HuH-7 (cell line): ENCODE measurements around the gene ANGEL1.
A peak's percentile ranks its signal among the peaks of the same experiment; 100 is the strongest.

ENCODE experiments used
- DNase-seq: peaks from one replicate; pipeline ENCODE4 v3.0.0; 2011; ENCODE audit warnings: low spot score

The ANGEL1 gene

GRCh38 chr14:76820700-76821099, 8.0 kb upstream of the ANGEL1 start:
- no peak for DNase-seq

DNA sequence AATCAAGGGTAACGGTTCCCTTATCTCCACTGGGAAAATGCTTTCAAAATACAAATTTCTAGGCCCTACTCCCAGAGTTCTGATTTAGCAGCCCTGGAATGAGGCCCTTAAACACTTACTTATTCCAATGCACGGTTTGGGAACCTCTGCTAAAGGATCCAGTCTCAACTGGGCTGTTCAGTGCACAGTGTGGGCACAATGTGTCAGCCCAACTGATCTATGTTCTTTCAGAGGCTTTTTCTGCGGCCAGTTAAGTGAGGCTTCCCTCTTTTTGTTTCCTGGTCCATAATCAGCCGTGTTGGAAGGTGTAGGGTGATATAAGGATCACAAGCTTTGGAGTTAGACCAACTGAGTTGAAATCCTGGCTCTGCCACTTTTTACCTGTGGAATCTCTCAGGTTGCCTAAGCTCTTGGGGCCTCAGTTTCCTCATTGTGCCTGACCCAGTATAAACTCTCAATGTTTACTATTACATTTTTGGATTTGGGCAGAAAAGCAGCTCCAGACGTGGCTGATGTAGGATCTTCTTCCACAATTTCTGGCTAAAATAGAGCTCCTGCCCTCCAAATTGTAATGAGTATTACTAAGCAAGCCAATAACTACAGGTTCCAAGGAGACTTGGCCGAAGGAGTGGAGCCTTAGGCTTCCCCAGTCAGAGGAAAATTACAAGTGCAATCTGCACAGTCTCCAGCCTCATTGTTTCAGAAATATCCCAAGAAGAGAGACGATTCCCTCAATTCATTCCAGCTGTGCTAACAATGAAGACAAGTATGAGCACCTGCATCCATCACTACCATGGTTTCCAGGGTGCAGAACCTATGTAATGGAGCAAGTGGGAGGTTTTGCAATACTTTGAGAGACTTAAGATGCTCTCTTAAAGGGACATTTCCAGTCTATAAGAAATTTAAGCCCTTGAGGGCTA, 2.3 kb upstream of the ANGEL1 start:
- DNase-seq: no peak

DNA sequence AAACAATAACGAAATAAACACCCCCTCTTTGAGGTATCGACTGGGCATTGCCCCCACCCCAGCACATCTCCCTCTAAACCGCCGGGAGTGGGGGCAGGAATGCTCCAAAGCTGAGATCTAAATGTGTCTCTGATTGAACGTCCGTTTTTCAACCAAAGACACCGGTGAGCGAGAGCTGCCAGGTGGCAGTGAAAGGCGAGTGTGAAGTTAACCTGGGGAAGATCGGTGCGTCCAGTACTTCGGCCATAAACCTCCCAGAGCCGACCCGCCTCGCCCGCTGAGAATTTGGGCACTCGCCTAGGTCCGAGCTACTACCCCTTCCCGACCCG, 625 bp downstream of the ANGEL1 start:
- peak; percentile 20 for DNase-seq

DNA sequence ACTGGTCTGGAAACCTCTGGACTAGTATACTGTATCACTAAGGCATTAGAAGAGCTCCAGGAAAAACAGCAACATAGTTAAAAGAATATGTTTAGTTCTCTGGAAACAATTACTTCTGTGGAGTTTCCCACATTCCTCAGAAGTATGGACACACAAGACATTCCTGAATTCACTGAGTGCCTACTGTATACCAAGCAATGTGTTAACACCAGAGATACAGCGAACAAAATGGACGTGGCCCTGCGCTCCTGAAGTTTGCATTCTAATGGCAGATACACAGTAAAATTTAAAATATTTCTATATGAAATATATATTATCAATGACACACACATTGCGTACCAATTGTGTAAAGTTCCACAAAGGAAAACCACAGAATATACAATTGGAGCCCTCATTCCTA, 1.1 kb downstream of the ANGEL1 start:
- no peak for DNase-seq

DNA sequence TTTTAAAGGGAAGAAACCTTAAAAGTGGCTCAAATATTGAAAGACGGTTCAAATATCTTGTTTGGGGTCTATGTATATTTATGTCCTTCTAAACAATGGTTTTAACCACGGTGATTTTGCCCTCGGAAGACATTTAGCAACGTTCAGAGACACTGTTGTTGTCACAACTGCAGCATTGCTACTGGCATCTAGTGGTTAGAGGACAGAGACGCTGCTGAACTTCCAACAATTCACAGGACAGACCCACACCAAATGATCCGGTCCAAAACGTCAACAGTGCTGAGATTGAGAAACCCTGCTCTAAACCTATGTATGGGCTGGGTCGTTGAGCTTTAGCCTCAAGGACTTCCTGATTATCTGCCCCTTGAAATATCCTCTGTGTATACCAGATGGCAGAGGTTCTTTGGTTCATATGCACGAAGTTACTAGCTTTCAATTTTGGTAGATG, 1.7 kb downstream of the ANGEL1 start:
- peak; percentile 39 for DNase-seq

DNA sequence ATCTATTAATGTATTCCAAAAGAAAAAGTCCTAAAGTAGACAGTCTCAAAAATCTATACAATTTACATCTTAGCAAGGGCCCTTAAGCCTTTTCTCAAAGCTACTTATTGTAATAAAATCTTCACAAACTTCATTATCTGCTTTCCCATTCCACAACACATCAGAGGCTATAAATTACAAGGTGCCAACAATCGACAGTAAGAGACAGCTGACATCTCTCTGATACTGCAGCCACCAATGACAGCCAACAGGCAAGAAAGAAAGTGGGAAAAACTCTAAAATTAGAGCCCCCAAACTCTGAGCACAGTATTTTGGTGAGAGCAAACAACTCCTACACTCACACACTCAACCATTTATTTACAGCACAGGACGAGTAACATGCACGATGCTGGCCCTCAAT, 2.2 kb downstream of the ANGEL1 start:
- DNase-seq: no peak

- DNase-seq: no peak
Measured at GRCh38 chr14:76808990-76809389, 3.7 kb downstream of the ANGEL1 start.

- DNase-seq: no peak
Measured at GRCh38 chr14:76808011-76808410, 4.7 kb downstream of the ANGEL1 start.

DNA sequence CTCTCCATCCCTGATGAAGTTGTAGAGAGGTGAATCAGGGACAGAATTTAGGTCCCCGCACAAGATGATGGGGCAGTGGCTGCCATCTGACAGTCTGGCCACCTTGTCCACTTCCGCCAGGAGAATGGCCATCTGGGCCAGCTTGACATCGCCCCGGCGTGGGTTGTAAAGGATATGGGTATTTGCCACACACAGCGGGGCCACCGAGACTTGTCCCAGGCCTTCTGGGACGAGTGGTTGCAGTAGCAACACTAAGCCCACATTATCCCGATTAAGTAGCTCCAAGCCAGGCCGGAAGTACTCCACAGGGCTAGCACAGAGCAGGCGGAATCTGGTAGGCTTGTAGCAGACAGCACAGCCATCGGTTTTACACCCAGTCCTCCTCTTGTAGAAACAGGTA, 6.2 kb downstream of the ANGEL1 start:
- DNase-seq: no peak

DNA sequence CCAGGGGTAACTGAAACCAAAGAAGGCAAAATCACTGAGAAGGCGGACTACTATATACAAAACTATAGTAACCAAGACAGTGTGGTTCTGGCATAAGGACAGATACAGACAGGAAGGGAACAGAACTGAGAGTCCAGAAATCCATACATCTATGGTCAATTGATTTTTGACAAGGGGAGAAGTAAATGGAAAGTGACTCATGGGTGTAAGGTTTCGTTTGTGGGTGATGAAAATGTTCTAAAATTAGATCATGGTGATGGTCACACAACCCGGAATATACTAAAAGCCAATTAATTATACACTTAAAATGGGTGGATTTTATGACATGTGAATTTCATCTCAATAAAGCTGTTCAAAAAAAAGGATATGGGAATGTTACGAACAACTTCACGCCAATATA, 18.7 kb downstream of the ANGEL1 start:
- DNase-seq: no peak

- no peak for DNase-seq
Measured at GRCh38 chr14:76793324-76793723, 19.4 kb downstream of the ANGEL1 start.

DNA sequence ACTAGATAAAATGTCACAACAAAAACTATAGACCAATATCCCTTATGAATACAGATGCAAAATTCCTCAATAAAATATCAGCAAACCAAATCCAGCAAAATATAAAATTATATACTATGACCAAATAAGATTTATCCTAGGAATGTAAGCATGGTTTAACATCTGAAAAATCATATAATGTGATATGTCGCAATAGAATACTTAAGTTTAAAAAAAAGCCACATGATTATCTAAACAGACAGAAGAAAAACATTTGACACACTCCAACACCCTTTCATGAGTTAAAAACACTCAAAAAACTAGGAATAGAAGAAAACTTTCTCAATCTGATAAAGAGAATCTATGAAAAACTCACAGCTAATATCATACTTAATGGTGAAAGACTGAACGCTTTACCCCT, 20.3 kb downstream of the ANGEL1 start:
- DNase-seq: no peak

DNA sequence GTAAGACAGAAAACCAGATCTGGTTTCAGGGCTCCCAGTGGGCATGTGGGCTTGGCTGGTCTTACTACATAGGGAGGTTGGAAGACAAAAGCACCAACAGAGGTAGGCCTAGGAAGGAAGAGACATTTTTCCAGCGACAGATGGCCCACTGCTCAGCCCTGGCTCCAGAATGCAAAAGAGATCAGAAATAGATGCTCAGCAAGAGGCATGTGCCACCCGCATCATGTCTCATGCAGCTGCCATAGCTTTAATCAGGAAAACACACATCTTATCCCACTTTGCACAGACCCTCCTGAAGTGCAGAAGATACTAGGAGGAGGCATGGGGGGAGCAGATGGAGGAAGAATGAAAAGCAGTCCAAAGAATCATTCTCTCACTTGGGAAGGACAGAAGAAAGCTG, 26.1 kb downstream of the ANGEL1 start:
- DNase-seq: no peak

DNA sequence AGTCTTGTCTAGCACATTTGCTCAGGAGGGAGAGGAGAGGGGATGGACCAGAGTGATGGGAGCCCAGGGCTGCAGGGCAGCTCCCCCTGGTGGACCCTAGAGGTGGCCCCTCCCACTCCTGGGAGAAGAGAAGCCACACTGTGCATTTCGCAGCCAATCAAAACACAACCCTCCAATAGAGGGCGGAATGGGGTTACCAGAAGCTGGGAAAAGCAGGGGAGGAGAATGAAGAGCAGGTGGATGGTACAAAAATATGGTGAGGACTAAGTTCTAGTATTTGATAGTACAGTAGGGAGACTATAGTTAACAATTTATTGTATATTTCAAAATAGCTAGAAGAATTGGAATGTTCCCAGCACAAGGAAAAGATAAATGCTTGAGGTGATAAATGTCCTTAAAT, 27.8 kb downstream of the ANGEL1 start:
- DNase-seq: peak; percentile 97

- DNase-seq: no peak
Measured at GRCh38 chr14:76784266-76784874, 28.3 kb downstream of the ANGEL1 start.

- DNase-seq: no peak
Measured at GRCh38 chr14:76782885-76783566, 29.7 kb downstream of the ANGEL1 start.

DNA sequence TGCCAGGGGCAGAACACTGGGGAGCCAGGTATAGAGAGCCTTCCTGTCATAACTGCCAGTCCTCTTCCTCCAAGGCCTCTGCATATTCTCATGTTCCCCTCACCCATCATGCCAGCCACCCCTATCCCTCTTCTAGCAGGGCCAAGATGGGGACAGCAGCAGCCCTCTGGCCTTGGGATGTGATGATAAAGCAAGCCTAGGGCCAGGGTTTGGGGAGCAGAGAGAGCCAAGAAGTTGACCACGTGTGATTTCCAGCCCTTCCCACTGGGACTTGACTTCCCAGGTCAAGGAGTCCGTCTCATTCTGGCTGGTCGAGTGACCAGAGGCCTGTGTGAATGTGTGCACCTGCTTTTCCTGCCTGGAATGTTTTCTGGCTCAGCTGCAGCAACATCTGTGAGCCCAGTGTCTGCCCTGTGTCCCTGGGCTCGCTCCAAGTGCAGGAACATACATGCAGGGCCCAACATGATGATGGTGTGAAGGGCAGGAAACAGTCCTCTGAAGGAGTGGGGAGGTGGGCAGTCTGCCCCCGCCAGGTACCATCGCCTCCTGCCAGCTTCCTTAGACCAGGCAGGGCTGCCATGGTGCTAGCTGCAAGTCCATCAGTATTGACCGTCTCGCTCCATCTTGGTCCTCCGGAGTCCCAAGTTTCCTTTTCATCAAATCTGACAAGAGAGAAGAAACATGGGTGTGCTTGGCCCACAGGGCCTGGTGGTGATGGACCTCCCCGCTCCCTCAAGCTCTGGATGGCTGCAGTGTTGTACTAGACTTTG, 30.4 kb downstream of the ANGEL1 start:
- DNase-seq: no peak

DNA sequence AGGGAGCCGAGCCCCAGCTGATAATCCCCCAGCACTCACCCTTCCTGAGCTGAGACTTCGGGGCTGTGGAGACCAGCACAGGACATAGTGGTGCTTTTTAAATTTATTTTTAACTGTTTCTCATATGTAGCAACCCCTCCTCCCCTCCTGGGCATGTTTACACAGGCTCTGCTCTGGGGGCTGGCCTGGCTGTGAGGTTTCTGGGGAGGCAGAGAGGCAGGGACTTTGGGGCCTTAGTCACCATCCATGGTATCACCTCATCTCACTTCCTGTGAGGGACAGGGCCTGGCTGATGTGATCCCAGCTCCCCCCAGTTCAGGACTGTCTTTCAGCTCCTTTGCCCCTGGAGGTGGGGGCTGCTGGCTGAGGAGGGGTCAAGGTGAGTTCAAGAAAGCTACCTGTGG, 31.0 kb downstream of the ANGEL1 start:
- DNase-seq: no peak

- no peak for DNase-seq
Measured at GRCh38 chr14:76780875-76781647, 31.6 kb downstream of the ANGEL1 start.

DNA sequence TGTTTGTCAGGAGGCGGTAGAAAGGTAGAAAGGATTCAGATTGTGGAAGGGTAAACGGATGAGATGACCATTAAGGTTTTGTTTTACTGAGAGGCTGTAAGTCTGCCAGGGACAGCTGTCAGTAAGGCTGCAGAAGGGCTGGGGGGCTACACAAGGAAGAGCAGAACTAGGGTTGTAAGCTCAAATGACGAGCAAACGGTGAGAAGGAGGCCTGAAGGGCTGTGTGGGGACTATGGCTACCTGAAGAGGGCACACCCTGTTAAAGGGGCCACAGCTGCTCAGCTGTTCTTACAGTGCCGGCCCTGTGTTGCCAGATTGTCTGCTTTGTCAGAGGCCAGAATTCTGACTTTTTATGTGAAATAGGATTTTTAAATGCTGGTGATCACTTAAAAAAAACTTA, 32.3 kb downstream of the ANGEL1 start:
- no peak for DNase-seq

DNA sequence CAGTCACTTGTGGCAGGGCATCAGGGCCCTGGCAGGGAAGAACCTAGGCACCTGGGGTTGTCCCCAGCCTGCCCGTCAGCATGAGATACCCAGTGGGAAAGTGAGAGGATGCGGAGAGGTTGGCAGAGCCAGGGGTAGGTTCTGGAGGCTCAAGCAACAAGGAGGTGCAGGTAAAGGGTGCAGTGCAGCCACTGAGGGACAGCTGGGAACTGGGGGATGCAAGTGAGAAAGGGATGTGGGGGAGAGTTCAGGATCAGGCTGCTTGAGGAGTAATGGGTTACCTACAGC, 32.7 kb downstream of the ANGEL1 start:
- no peak for DNase-seq
